GM18861 (cell line): ENCODE data around the gene KRTAP12-2.

Source experiments
- ATAC-seq: cut with Tn5 transposase; IDR thresholded peaks from one replicate; pipeline ENCODE4 v1.9.1; 2021; ENCODE audit not compliant: unreplicated experiment

The KRTAP12-2 gene

GRCh38 chr21:44666401-44667320 lies at the start of gene KRTAP12-2:
TSS of gene KRTAP12-2 (minus strand) at chr21:44666927. CDS start at chr21:44666886, 41 bp downstream.
- no peak for ATAC-seq

- no peak for ATAC-seq
Measured at GRCh38 chr21:44714905-44715304, 48.2 kb upstream of the KRTAP12-2 start.

GRCh38 chr21:44713846-44714245 lies 47.1 kb upstream of the KRTAP12-2 start:
- no peak for ATAC-seq

GRCh38 chr21:44713130-44713529 lies 46.4 kb upstream of the KRTAP12-2 start:
- no peak for ATAC-seq

- no peak for ATAC-seq
Measured at GRCh38 chr21:44712203-44713028, 45.7 kb upstream of the KRTAP12-2 start.

GRCh38 chr21:44711327-44712202 lies 44.8 kb upstream of the KRTAP12-2 start, which contains the start of gene TSPEAR:
TSS of gene TSPEAR (minus strand) at chr21:44711572. CDS start at chr21:44711514, 58 bp downstream.
- ATAC-seq, result no peak

- ATAC-seq, result no peak
Measured at GRCh38 chr21:44710756-44711326, 44.1 kb upstream of the KRTAP12-2 start.

GRCh38 chr21:44710294-44710665 lies 43.6 kb upstream of the KRTAP12-2 start:
- ATAC-seq, result no peak

- no peak for ATAC-seq
Measured at GRCh38 chr21:44709426-44710293, 42.9 kb upstream of the KRTAP12-2 start.

- no peak for ATAC-seq
Measured at GRCh38 chr21:44708866-44709425, 42.2 kb upstream of the KRTAP12-2 start.

- no peak for ATAC-seq
Measured at GRCh38 chr21:44708213-44708865, 41.6 kb upstream of the KRTAP12-2 start.

GRCh38 chr21:44706706-44707581 lies 40.2 kb upstream of the KRTAP12-2 start:
- no peak for ATAC-seq

GRCh38 chr21:44706026-44706705 lies 39.4 kb upstream of the KRTAP12-2 start:
- ATAC-seq, result no peak

GRCh38 chr21:44704636-44705001 lies 37.9 kb upstream of the KRTAP12-2 start:
- no peak for ATAC-seq

GRCh38 chr21:44703731-44704635 lies 37.3 kb upstream of the KRTAP12-2 start:
- ATAC-seq, result no peak
